Calu3 (cell line): ENCODE data around the gene CASQ2. TPM values are rescaled to one million over a fixed set of nuclear protein-coding genes. Genes with fewer than 3 reads are reported as not detected.

Source experiments
- BruUV-seq: library from RNA; stranded (reverse); fragments of 400-500 nt; replicated peaks from 2 replicates; lab custom pipeline; 2021; lab: Mats Ljungman, UMichigan
- CTCF ChIA-PET: fragments of 300-600 bp; sonication (Branson Sonifier 250); formaldehyde crosslinking; loops from one replicate; lab custom pipeline; 2022; ENCODE audit warnings: antibody characterized with exemption; lab: Charles Lee
- DNase-seq: peaks from one replicate; pipeline ENCODE4 v3.0.0; 2022
- H3K27ac Mint-ChIP-seq: one replicate; pipeline ENCODE4 v1.8.0; 2022; ENCODE audit warnings: mixed read lengths; ENCODE audit not compliant: unreplicated experiment
- H3K27me3 Mint-ChIP-seq: one replicate; pipeline ENCODE4 v1.8.0; 2022; ENCODE audit warnings: mixed read lengths; ENCODE audit not compliant: unreplicated experiment
- H3K36me3 Mint-ChIP-seq: one replicate; pipeline ENCODE4 v1.8.0; 2022; ENCODE audit warnings: mild to moderate bottlenecking, moderate library complexity, mixed read lengths; ENCODE audit not compliant: insufficient read depth, unreplicated experiment
- H3K4me1 Mint-ChIP-seq: one replicate; pipeline ENCODE4 v1.8.0; 2022; ENCODE audit warnings: mild to moderate bottlenecking, low read depth, mixed read lengths; ENCODE audit not compliant: unreplicated experiment
- H3K4me3 Mint-ChIP-seq: one replicate; pipeline ENCODE4 v1.8.0; 2022; ENCODE audit warnings: mild to moderate bottlenecking, low read depth, moderate library complexity, mixed read lengths; ENCODE audit not compliant: unreplicated experiment
- H3K9me3 Mint-ChIP-seq: one replicate; pipeline ENCODE4 v1.8.0; 2022; ENCODE audit warnings: low read depth, mixed read lengths; ENCODE audit not compliant: unreplicated experiment
- intact Hi-C: fragments of 100-400 bp; cut with micrococcal nuclease; formaldehyde crosslinking; loops from one replicate; pipeline ENCODE4 v1.10.0; 2022; ENCODE audit not compliant: unreplicated experiment
- total RNA-seq: library from RNA; stranded (reverse); gene quantifications from 2 replicates; pipeline ENCODE4 v1.2.3, GENCODE V29; 2022
- TF ChIP-seq, protein P1 (sequence below): fragments of 200-600 bp; IDR thresholded peaks from one replicate; pipeline ENCODE4 v1.8.0; 2022; ENCODE audit warnings: antibody characterized with exemption; ENCODE audit not compliant: unreplicated experiment

The CASQ2 gene
- total RNA-seq, 1 experiment from 2014 or later: not detected

DNA sequence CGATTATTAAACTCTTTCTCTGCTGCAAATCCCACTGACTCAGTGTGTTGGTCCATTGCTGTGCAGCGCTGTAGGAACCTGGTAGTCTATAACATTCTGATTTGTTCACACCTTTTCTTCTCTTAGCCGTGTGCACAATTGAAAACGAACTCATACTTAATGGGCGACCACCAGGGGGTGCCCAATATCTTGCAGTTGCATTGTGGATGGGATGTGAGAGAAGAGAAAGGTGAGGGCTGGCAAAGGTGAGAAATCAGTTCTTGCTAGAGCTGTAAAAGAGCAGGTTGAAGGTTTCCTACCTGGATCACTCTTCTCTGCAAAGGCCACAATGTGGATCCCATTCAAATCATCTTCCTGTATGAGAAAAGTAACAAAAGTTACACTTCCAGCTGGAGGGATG, 51.0 kb downstream of the CASQ2 start:
- H3K27me3 Mint-ChIP-seq: no peaks in the 10 kb centered on the region
- BruUV-seq: no TSS peak
- CTCF ChIA-PET: interaction anchor here (2.0 to 2.3 kb wide), 3 partner anchors 10 to 54 kb away, joined by 6 to 27 read pairs (median 6); no protein-coding TSS in a partner anchor
- TF ChIP-seq, protein P1, sequence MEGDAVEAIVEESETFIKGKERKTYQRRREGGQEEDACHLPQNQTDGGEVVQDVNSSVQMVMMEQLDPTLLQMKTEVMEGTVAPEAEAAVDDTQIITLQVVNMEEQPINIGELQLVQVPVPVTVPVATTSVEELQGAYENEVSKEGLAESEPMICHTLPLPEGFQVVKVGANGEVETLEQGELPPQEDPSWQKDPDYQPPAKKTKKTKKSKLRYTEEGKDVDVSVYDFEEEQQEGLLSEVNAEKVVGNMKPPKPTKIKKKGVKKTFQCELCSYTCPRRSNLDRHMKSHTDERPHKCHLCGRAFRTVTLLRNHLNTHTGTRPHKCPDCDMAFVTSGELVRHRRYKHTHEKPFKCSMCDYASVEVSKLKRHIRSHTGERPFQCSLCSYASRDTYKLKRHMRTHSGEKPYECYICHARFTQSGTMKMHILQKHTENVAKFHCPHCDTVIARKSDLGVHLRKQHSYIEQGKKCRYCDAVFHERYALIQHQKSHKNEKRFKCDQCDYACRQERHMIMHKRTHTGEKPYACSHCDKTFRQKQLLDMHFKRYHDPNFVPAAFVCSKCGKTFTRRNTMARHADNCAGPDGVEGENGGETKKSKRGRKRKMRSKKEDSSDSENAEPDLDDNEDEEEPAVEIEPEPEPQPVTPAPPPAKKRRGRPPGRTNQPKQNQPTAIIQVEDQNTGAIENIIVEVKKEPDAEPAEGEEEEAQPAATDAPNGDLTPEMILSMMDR: peak; percentile 18
- H3K4me3 Mint-ChIP-seq: no peak overlapping the region
- DNase-seq: peak; percentile 70
- H3K36me3 Mint-ChIP-seq: peaks cover 10% of the 10 kb centered on the region
- intact Hi-C loops: loop anchor here (1.0 to 5.0 kb wide), 2 partner anchors 47 to 265 kb away; no protein-coding TSS in a partner anchor
- no peaks in the 10 kb centered on the region for H3K9me3 Mint-ChIP-seq
- H3K4me1 Mint-ChIP-seq: peaks cover 35% of the 10 kb centered on the region
- H3K27ac Mint-ChIP-seq: peak overlapping the region; percentile 69

DNA sequence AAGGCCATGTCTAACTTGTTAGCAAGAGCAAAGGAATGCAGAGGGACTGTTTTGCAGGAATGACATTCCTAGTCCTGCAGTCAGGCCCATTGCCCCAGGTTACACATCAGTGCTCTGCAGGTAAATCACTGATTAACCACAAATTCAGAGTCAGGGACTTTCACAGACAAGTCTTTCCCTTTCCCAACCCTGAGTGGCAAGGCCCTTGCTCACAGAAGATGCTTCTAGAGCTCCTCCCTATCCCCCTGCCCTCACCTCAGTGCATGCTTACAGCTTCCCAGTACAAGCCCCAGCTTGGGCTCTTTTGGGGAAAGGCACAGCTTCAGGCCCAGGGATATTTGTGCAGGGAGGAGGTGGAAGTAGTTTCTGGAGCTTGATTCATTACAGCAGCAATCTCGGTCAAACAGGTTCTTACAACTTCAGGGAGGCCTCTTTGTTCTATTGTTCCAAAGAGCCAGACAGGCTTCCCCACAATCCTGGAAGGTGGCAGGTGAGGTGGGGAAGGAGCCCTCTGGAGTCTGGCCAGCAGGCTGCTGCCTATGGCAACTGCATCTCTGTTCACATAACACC, 53.9 kb downstream of the CASQ2 start:
- peaks cover 35% of the 10 kb centered on the region for H3K4me1 Mint-ChIP-seq
- no peaks in the 10 kb centered on the region for H3K27me3 Mint-ChIP-seq
- intact Hi-C loops: loop anchor here (2.0 to 5.0 kb wide), 2 partner anchors 106 to 268 kb away; no protein-coding TSS in a partner anchor
- peak; percentile 86 for DNase-seq
- peak overlapping the region; percentile 35 for H3K4me3 Mint-ChIP-seq
- TF ChIP-seq, protein P1: no peak
- CTCF ChIA-PET: interaction anchor here (0.6 to 1.7 kb wide), 5 partner anchors 8 to 652 kb away, joined by 3 to 10 read pairs (median 3); no protein-coding TSS in a partner anchor
- no peaks in the 10 kb centered on the region for H3K9me3 Mint-ChIP-seq
- no TSS peak for BruUV-seq
- H3K36me3 Mint-ChIP-seq: peaks cover 10% of the 10 kb centered on the region
- peak overlapping the region; percentile 78 for H3K27ac Mint-ChIP-seq

DNA sequence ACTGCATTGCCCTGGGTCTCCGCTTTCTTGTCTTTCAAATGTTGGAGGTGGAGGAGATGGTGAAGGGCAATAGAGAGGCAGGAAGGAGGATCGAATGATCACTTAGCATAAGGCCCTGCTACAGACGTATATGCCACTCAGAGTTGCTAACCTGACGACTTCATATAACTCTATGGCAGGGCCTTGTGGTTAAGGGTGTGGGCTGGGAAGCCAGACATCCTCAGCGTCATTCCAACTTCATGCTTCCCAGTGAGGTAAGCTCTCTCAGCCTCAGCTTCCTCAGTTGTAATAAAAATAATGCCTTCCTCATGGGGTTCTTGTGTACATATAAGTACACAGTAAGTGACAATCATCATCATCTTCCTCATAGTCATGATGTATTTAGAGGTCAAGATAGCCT, 54.6 kb downstream of the CASQ2 start:
- H3K9me3 Mint-ChIP-seq: no peaks in the 10 kb centered on the region
- H3K4me3 Mint-ChIP-seq: peak overlapping the region; percentile 35
- H3K27ac Mint-ChIP-seq: peak overlapping the region; percentile 78
- CTCF ChIA-PET: interaction anchor here (0.6 to 1.7 kb wide), 2 partner anchors 51 to 183 kb away, joined by 3 to 10 read pairs; no protein-coding TSS in a partner anchor
- DNase-seq: no peak
- peaks cover 35% of the 10 kb centered on the region for H3K4me1 Mint-ChIP-seq
- TF ChIP-seq, protein P1: no peak
- peaks cover 10% of the 10 kb centered on the region for H3K36me3 Mint-ChIP-seq
- BruUV-seq: no TSS peak
- intact Hi-C loops: loop anchor here (2.0 kb wide), 1 partner anchor 105 kb away; no protein-coding TSS in a partner anchor
- no peaks in the 10 kb centered on the region for H3K27me3 Mint-ChIP-seq

DNA sequence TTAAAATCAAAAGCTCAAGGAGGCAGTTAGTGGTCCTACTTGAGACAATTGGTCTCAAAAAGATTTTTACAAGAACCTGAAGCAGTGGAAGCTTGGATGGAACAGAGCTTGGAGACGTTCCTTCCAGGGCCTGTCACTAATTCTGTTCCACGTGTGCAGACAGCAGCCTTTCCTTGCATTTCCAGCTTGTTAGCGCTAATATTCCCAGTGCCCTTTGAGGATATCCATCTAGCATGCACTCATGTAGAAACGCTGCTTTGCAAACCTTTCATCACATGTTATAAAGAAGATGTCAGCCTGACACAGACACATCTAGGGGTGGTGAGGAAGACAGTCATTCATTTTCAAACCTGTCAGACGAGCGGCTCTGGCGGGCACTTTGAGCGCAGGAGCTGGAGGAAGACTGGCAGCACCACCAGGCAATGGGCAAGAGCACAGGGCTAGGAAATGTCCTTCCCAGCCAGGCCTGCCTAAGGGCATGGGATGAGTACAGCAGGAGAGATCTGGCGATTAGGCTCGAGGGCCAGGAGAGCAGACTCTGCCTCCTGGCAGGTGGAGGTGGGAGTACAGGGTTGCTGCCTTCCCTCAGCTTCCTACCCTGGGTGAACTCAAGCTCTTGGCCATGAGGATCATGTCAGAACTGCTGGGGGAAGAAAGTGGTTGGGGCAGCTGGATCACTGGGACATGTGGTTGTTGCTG, 55.5 kb downstream of the CASQ2 start:
- Mint-ChIP-seq H3K36me3 (peaks cover 10% of the 10 kb centered on the region), H3K4me3 (no peak overlapping the region), H3K9me3 (no peaks in the 10 kb centered on the region), H3K4me1 (peaks cover 35% of the 10 kb centered on the region), H3K27me3 (no peaks in the 10 kb centered on the region), H3K27ac (peak overlapping the region; percentile 78)
- CTCF ChIA-PET: interaction anchor here (0.6 kb wide), 1 partner anchor 103 kb away, joined by 3 read pairs; no protein-coding TSS in a partner anchor
- intact Hi-C loops: no loop called here
- no peak for DNase-seq
- no TSS peak for BruUV-seq
- TF ChIP-seq, protein P1: no peak
